WERI-Rb-1 (cell line): ENCODE results near the gene SVOP.
"Not testable (repeated sequence)": the region's sequence is repeated elsewhere in the genome, so short reads cannot be mapped to it uniquely, and the experiment has no call there.

Experiments
- DNase-seq: peaks from one replicate; pipeline ENCODE4 v3.0.0-alpha.2; 2020
- H3K27ac ChIP-seq: fragments of 250-450 bp; sonication (Bioruptor Pico); 2 replicates; pipeline ENCODE4 v1.5.1; 2020; ENCODE audit warnings: mild to moderate bottlenecking, moderate library complexity
- H3K27me3 ChIP-seq: fragments of 250-450 bp; sonication (Bioruptor Pico); 2 replicates; pipeline ENCODE4 v1.5.1; 2021; ENCODE audit warnings: mild to moderate bottlenecking, low read depth, moderate library complexity; ENCODE audit not compliant: insufficient read depth, severe bottlenecking
- H3K36me3 ChIP-seq: fragments of 250-450 bp; sonication (Bioruptor Pico); 2 replicates; pipeline ENCODE4 v1.5.1; 2020; ENCODE audit warnings: mild to moderate bottlenecking, moderate library complexity
- H3K4me3 ChIP-seq: 2 replicates; pipeline ENCODE4 v1.5.1; 2011; ENCODE audit warnings: low read depth, mild to moderate bottlenecking, control low read depth, low read length
- H3K9me3 ChIP-seq: fragments of 250-450 bp; sonication (Bioruptor Pico); 2 replicates; pipeline ENCODE4 v1.5.1; 2021; ENCODE audit warnings: mild to moderate bottlenecking, moderate library complexity; ENCODE audit not compliant: severe bottlenecking
- TF ChIP-seq, protein P1 (sequence below): IDR thresholded peaks from 2 replicates; pipeline ENCODE4 v1.5.1; 2011; ENCODE audit warnings: low read depth, mild to moderate bottlenecking, control low read depth, inconsistent platforms, low read length

Gene SVOP

GRCh38 chr12:109058773-109059172 lies 37.9 kb upstream of the SVOP start:
- Histone ChIP-seq H3K27me3 (no peaks in the 10 kb centered on the region), H3K9me3 (no peaks in the 10 kb centered on the region), H3K36me3 (peaks cover 4% of the 10 kb centered on the region), H3K4me3 (no peak overlapping the region), H3K27ac (no peak overlapping the region)
- DNase-seq, result no peak
- TF ChIP-seq, protein P1, sequence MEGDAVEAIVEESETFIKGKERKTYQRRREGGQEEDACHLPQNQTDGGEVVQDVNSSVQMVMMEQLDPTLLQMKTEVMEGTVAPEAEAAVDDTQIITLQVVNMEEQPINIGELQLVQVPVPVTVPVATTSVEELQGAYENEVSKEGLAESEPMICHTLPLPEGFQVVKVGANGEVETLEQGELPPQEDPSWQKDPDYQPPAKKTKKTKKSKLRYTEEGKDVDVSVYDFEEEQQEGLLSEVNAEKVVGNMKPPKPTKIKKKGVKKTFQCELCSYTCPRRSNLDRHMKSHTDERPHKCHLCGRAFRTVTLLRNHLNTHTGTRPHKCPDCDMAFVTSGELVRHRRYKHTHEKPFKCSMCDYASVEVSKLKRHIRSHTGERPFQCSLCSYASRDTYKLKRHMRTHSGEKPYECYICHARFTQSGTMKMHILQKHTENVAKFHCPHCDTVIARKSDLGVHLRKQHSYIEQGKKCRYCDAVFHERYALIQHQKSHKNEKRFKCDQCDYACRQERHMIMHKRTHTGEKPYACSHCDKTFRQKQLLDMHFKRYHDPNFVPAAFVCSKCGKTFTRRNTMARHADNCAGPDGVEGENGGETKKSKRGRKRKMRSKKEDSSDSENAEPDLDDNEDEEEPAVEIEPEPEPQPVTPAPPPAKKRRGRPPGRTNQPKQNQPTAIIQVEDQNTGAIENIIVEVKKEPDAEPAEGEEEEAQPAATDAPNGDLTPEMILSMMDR, result no peak

- no peak for DNase-seq
- Histone ChIP-seq H3K9me3 (no peaks in the 10 kb centered on the region), H3K27ac (no peak overlapping the region), H3K27me3 (no peaks in the 10 kb centered on the region), H3K36me3 (no peaks in the 10 kb centered on the region; the same call in none of the 2 replicates), H3K4me3 (no peak overlapping the region)
- TF ChIP-seq, protein P1, result no peak
Measured at GRCh38 chr12:109057376-109057775, 36.5 kb upstream of the SVOP start.

DNA sequence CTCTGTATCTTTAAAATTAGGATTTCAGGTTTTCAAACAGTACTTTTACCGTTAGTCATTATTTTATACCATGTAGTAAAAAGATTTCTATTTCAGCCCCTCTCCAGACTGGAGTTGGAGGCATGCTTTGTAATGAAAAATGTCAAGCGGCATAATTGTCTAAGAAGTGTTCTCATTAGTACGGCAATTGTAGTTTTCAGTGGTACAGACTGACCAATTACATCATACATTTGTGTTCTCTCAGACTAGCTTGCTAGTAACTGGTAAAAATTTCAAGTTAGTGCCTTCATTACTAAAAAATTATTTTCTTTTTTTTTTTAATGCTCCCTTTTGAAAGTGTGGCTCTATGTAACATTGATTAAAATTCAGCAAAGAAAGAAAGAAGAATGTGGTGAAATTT lies 36.0 kb upstream of the SVOP start:
- H3K36me3 ChIP-seq, result no peaks in the 10 kb centered on the region; the same call in none of the 2 replicates
- H3K27me3 ChIP-seq, result no peaks in the 10 kb centered on the region
- no peak for DNase-seq
- H3K27ac ChIP-seq, result no peak overlapping the region
- no peak overlapping the region for H3K4me3 ChIP-seq
- TF ChIP-seq, protein P1, result no peak
- no peaks in the 10 kb centered on the region for H3K9me3 ChIP-seq

GRCh38 chr12:109054520-109054919 lies 33.7 kb upstream of the SVOP start:
- Histone ChIP-seq H3K36me3 (no peaks in the 10 kb centered on the region; the same call in none of the 2 replicates), H3K9me3 (no peaks in the 10 kb centered on the region), H3K27ac (no peak overlapping the region), H3K27me3 (no peaks in the 10 kb centered on the region), H3K4me3 (no peak overlapping the region)
- no peak for DNase-seq
- TF ChIP-seq, protein P1, result no peak

GRCh38 chr12:109054124-109054513 lies 33.3 kb upstream of the SVOP start:
- H3K9me3 ChIP-seq, H3K36me3 ChIP-seq, H3K4me3 ChIP-seq, H3K27ac ChIP-seq, DNase-seq, H3K27me3 ChIP-seq: not testable (repeated sequence)

DNA sequence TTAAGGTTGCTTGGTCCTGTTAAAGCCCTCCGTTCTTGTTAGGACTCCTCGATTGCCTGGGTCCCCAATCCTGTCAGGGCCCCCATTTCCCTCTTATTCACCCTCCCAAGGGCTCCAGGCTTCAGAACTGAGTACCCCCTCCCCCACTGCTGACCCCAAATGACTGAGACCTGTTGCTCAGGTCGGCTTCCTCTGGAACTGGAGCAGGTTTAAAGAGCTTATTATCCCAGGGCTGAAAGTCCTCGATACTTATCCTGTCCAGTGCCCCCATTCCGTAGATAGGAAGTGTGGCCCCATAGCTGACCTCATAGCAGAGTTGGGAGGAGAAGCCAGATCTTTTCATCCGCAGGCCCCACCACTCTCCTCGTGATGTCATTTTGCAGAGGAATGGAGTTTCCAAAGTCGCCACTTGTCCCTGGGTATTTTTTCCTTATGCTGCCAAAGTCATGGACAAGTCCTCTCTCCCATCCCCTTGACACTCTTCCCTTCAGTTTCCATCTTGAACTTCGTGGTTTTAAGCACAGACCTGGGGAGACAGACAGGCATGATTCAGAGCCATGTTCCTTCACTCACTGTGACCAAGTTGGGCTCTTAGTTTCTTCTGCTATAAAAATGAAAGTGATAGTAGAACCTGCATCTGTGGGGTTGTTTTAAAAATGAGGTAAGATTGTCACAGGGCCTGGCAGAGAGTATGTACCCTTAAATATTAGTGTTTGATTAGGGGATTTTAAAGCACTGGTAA lies 32.7 kb upstream of the SVOP start:
- no peaks in the 10 kb centered on the region for H3K27me3 ChIP-seq
- peak; percentile 71 for DNase-seq
- H3K9me3 ChIP-seq, result no peaks in the 10 kb centered on the region
- TF ChIP-seq, protein P1, result no peak
- H3K4me3 ChIP-seq, result peak overlapping the region; percentile 92
- H3K36me3 ChIP-seq, result no peaks in the 10 kb centered on the region
- peak overlapping the region; percentile 76 for H3K27ac ChIP-seq
